ENCODE data around the gene HPGD.

HPGD gene

GRCh38 chr4:174467107-174467506 is 55.2 kb downstream of the HPGD start:
- no peak for DNase-seq

GRCh38 chr4:174464949-174465348 is 57.3 kb downstream of the HPGD start:
- DNase-seq: no peak

- DNase-seq: no peak
Measured at GRCh38 chr4:174461466-174462106, 60.7 kb downstream of the HPGD start.

GRCh38 chr4:174460684-174461083 is 61.6 kb downstream of the HPGD start:
- no peak for DNase-seq

GRCh38 chr4:174457468-174457867 is 64.8 kb downstream of the HPGD start:
- no peak for DNase-seq

DNA sequence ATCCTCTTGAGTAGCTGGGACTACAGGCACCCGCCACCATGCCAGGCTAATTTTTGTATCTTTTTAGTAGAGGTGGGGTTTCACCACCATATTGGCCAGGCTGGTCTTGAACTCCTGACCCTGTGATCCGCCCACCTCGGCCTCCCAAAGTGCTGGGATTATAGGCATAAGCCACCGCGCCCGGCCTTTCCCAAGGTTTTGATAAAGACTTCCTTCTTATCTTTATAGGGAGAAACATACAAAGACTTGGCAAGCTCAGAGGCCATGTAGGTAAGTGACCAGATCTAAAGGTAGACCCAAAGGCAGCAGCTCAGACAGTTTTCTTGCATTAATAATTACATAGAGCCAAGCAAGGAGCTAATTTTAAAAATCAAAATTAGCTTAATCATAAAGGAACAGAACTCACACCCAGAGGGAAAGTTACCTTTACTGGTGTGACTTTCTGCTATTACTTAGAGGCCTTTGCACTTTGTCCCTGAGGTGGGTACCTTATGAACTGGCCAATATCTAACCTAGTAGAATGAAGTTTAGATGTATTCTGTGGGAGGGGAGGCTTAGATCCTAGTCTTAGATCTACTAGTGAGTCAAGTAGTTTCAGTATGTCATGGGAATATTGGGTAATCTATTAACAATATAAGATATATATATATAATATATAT is 67.3 kb downstream of the HPGD start:
- no peak for DNase-seq

- DNase-seq: no peak
Measured at GRCh38 chr4:174451718-174452296, 70.5 kb downstream of the HPGD start.

- DNase-seq: no peak
Measured at GRCh38 chr4:174450786-174451125, 71.5 kb downstream of the HPGD start.

DNA sequence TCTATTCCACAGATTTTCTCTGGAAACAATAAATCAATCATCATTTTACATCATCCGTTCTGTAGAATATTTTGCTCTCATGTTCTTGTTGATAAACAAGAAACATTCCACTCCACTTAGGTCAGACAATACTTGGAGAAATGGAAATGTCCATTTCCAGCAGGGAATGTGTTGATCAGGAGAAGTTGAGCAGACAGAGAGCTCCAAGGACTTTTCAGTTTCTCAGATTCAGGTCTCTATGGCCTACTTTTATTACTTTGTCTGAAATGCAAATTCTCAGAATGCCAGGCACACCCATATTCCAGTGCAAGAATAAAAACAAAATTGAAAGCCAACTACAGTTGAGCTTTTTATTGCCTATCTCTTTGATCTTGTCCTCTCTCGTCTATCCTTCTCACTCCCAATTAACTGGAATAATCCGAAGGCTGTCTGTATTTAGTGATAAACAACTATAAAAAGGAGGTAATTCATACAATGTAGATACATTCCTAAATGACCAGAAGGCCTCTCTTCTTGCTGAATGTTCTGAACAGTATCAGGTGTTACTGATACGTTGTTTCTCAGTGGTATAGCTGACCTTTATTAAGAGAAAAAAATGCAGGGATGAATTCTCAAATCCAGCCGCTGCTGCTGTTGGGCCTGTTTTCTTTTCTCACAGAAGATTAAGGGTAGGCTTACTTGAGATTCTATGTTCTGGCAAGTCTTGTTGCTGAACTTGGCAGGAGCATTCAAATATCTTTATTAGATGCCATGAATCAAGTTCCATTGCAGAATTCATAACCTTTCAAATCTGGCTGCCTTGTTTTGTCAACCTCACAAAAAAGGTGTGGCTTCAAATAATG is 72.1 kb downstream of the HPGD start:
- DNase-seq: no peak

DNA sequence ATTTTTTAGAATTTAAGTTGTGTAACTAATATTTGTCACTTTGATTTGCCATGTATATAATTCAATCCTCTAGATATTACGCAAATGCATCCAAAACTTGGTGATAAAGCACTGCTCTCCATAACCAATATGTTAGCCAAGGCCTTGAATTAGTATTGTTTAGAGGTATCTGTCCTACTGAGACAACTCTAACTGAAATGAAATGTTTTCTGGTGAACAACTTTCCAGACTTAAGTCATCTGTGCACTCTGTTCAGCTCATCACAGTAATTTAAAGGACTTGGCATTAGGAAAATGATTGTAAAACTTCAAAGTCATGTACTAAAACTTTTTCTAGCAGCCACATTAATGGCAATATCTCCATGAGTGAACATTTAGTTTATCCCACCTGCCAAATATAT is 73.1 kb downstream of the HPGD start:
- DNase-seq: no peak

- no peak for DNase-seq
Measured at GRCh38 chr4:174444390-174444789, 77.9 kb downstream of the HPGD start.
